Endothelial cell of umbilical vein (primary cell): ENCODE results near the gene RUBCN. TPM values are rescaled to one million over a fixed set of nuclear protein-coding genes. Genes with fewer than 3 reads are reported as not detected.

Source experiments
- BruUV-seq: library from RNA; stranded (reverse); fragments of 400-500 nt; replicated peaks from 2 replicates; lab custom pipeline; 2021; lab: Mats Ljungman, UMichigan
- CTCF ChIA-PET: fragments of 300-600, 350-600 bp; sonication (Branson Sonifier 250); formaldehyde crosslinking; loops from one replicate; lab custom pipeline; 2021; ENCODE audit warnings: antibody characterized with exemption, inconsistent platforms; lab: Charles Lee
- POLR2A ChIA-PET: fragments of 300-600, 350-600 bp; sonication (Branson Sonifier 250); formaldehyde crosslinking; loops from one replicate; lab custom pipeline; 2021; ENCODE audit warnings: antibody characterized with exemption, inconsistent platforms; lab: Charles Lee
- DNase-seq: peaks from one replicate; pipeline ENCODE4 v3.0.0-alpha.2; 2011; ENCODE audit warnings: low read depth, low spot score
- FAIRE-seq: peaks from 2 replicates; lab custom pipeline; 2011; peaks lifted over from hg19 to GRCh38; lab: Jason Lieb, UNC
- H2AFZ ChIP-seq: 2 replicates; pipeline ENCODE4 v1.6.0; 2012; ENCODE audit warnings: low read depth, low read length, control low read depth, inconsistent platforms
- H3K27ac ChIP-seq: 2 replicates; pipeline ENCODE4 v1.5.1; 2011; ENCODE audit warnings: low read depth, mild to moderate bottlenecking, control low read depth, low read length, moderate library complexity; ENCODE audit not compliant: insufficient read depth
- H3K27me3 ChIP-seq, 2 experiments: 2 replicates each; pipeline versions ENCODE4 v1.6.0 to v1.6.1; 2011; ENCODE audit warnings: low read length in 2 of 2, mixed read lengths in 1 of 2; ENCODE audit not compliant: control insufficient read depth in 2 of 2, insufficient read depth in 2 of 2
- H3K36me3 ChIP-seq, 2 experiments: 2 replicates in 1 of 2; 3 replicates in 1 of 2; pipeline ENCODE4 v1.5.1; 2011; ENCODE audit warnings: low read length in 2 of 2, mild to moderate bottlenecking in 1 of 2, moderate library complexity in 1 of 2; ENCODE audit not compliant: control insufficient read depth in 2 of 2, insufficient read depth in 2 of 2; ENCODE audit errors: extremely low read depth in 1 of 2
- H3K4me1 ChIP-seq: 3 replicates; pipeline ENCODE4 v1.5.1; 2011; ENCODE audit warnings: mild to moderate bottlenecking, low read length; ENCODE audit not compliant: control insufficient read depth, insufficient read depth; ENCODE audit errors: extremely low read depth
- H3K4me2 ChIP-seq: 2 replicates; pipeline ENCODE4 v1.6.1; 2011; ENCODE audit warnings: low read length, control low read depth, mixed read lengths; ENCODE audit not compliant: insufficient read depth
- H3K4me3 ChIP-seq, 3 experiments: fragments of 200-600 bp in 1 of 3; sonication (generic), shearing (Covaris generic) in 1 of 3; replicated peaks in 1 of 3; 2 replicates each; pipeline ENCODE4 v1.5.1; 2011 to 2016; ENCODE audit warnings: control low read depth in 3 of 3, low read length in 3 of 3, mild to moderate bottlenecking in 2 of 3, inconsistent platforms in 1 of 3, low read depth in 1 of 3, moderate library complexity in 1 of 3; ENCODE audit not compliant: insufficient read depth in 1 of 3
- H3K79me2 ChIP-seq: 2 replicates; pipeline ENCODE4 v1.6.0; 2012; ENCODE audit warnings: low read length, inconsistent platforms; ENCODE audit not compliant: control insufficient read depth, insufficient read depth
- H3K9ac ChIP-seq: replicated peaks from 2 replicates; pipeline ENCODE3; 2011; ENCODE audit warnings: low read length, control low read depth; ENCODE audit not compliant: insufficient read depth; ENCODE audit errors: extremely low read depth
- H3K9me1 ChIP-seq: replicated peaks from 3 replicates; pipeline ENCODE4 v1.6.0; 2011; ENCODE audit warnings: mild to moderate bottlenecking, low read length; ENCODE audit not compliant: control insufficient read depth, insufficient read depth; ENCODE audit errors: extremely low read depth
- H3K9me3 ChIP-seq: replicated peaks from 2 replicates; pipeline ENCODE4 v1.5.1; 2012; ENCODE audit warnings: low read length, inconsistent platforms; ENCODE audit not compliant: control insufficient read depth, insufficient read depth
- H4K20me1 ChIP-seq: replicated peaks from 2 replicates; pipeline ENCODE3; 2011; ENCODE audit warnings: mild to moderate bottlenecking, low read length; ENCODE audit not compliant: control insufficient read depth, insufficient read depth; ENCODE audit errors: extremely low read depth
- CTCF ChIP-seq, 2 donors: IDR thresholded peaks; 1 replicate in 1 of 2; 2 replicates in 1 of 2; pipeline ENCODE4 v1.5.1; 2011; ENCODE audit warnings: low read length in 2 of 2, mild to moderate bottlenecking in 2 of 2, moderate library complexity in 2 of 2, control low read depth in 1 of 2, inconsistent platforms in 1 of 2, low read depth in 1 of 2; ENCODE audit not compliant: insufficient read depth in 1 of 2; ENCODE audit errors: extremely low read depth in 1 of 2
- EZH2 ChIP-seq: IDR thresholded peaks from 2 replicates; pipeline ENCODE4 v1.6.1; 2012; ENCODE audit warnings: borderline replicate concordance, low read depth, mild to moderate bottlenecking, moderate library complexity, low read length, inconsistent platforms; ENCODE audit not compliant: severe bottlenecking
- FOS ChIP-seq: IDR thresholded peaks from 2 replicates; pipeline ENCODE4 v1.6.1; 2011; ENCODE audit warnings: mild to moderate bottlenecking, low read length, moderate library complexity, borderline replicate concordance; ENCODE audit not compliant: insufficient read depth
- GATA2 ChIP-seq: IDR thresholded peaks from 2 replicates; pipeline ENCODE4 v1.7.0; 2011; ENCODE audit warnings: low read depth, mild to moderate bottlenecking, moderate library complexity, mixed read lengths, low read length; ENCODE audit not compliant: insufficient read length, insufficient read depth
- JUN ChIP-seq: IDR thresholded peaks from 2 replicates; pipeline ENCODE4 v1.6.1; 2011; ENCODE audit warnings: borderline replicate concordance, low read depth; ENCODE audit not compliant: insufficient read length, insufficient read depth
- MAX ChIP-seq: IDR thresholded peaks from 2 replicates; pipeline ENCODE4 v1.6.1; 2011; ENCODE audit not compliant: insufficient read depth, insufficient read length
- MYC ChIP-seq: IDR thresholded peaks from one replicate; pipeline ENCODE4 v1.6.1; 2011; ENCODE audit warnings: mild to moderate bottlenecking, low read depth, low read length
- POLR2A ChIP-seq: IDR thresholded peaks from 2 replicates; pipeline ENCODE4 v1.6.1; 2012; ENCODE audit warnings: low read depth, mild to moderate bottlenecking, control low read depth, low read length
- POLR2AphosphoS5 ChIP-seq: IDR thresholded peaks from 2 replicates; pipeline ENCODE4 v1.6.1; 2012; ENCODE audit warnings: low read depth, mild to moderate bottlenecking, control low read depth, low read length, moderate library complexity; ENCODE audit not compliant: insufficient read depth
- dilution Hi-C: fragments of 300-500 bp; cut with MboI; formaldehyde crosslinking; loops from one replicate; pipeline ENCODE4 v1.15.0; 2019; ENCODE audit warnings: low sequenced_read_pairs; ENCODE audit not compliant: extremely low pct_ligation_motif_present
- intact Hi-C: fragments of 100-400 bp; cut with micrococcal nuclease; formaldehyde crosslinking; loops from one replicate; pipeline ENCODE4 v1.10.0; 2022
- polyA plus RNA-seq, 4 experiments: library from polyadenylated mRNA; depleted of rRNA in 3 of 4; stranded (reverse) in 3 of 4; unstranded in 1 of 4; fragments of >200 nt; gene quantifications; 2 replicates each; pipeline versions ENCODE4 v1.2.1 to v1.2.3, GENCODE V29; 2011 to 2012; ENCODE audit warnings: missing spikeins in 1 of 4
- total RNA-seq: library from RNA; stranded (reverse); gene quantifications from 2 replicates; pipeline ENCODE4 v1.2.3, GENCODE V29; 2021

RUBCN gene
- total and polyA plus RNA-seq, 2 donors (not counting 3 experiments of a cell fraction or from before 2014, with no cell fraction given), result 15.0 to 25.8 TPM

DNA sequence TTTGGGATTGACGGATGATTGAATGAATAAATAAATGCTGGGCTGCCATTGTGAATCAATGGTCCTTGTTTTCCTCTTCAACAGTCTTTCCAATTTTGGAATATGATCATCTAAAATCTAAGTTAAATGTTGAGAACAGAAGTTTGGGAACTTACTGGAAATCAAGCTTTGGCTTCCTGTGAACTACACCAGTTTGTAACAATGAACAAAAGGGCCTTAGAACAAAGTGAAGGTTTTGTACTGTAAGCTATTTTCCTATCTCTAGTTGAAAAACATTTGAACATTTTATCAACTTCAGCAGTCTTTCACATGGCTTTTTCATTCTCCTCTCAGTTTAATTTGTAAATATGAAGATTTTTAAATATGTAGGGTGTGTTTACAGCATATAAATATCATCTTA is 66.3 kb downstream of the RUBCN start:
- intact Hi-C loops, result no loop called here

More for the DNA sequence above, 66.3 kb downstream of the RUBCN start:
- Histone ChIP-seq H3K9me1 (no peaks in the 10 kb centered on the region), H3K9ac (no peak overlapping the region), H3K27ac (no peak overlapping the region), H3K9me3 (no peaks in the 10 kb centered on the region), H3K79me2 (no peaks in the 10 kb centered on the region), H3K4me3 (no peak overlapping the region), H3K4me1 (no peaks in the 10 kb centered on the region), H2AFZ (no peak overlapping the region), H4K20me1 (no peaks in the 10 kb centered on the region), H3K36me3 (peaks cover 0 to 3% of the 10 kb centered on the region in 2 experiments), H3K27me3 (no peaks in the 10 kb centered on the region), H3K4me2 (no peak overlapping the region)
- ChIA-PET CTCF (interaction anchor here (2.0 kb wide), 1 partner anchor 71 kb away, joined by 9 read pairs; no protein-coding TSS in a partner anchor), POLR2A (no interaction called here)
- dilution Hi-C loops, result no loop called here
- DNase-seq, result no peak
- FAIRE-seq, result no peak
- BruUV-seq, result no TSS peak
- TF ChIP-seq POLR2A, result no peak
- no peak for TF ChIP-seq POLR2AphosphoS5
- TF ChIP-seq JUN, result no peak
- TF ChIP-seq GATA2, result no peak
- TF ChIP-seq EZH2, result no peak
- TF ChIP-seq FOS, result no peak
- no peak for TF ChIP-seq MAX
- no peak for TF ChIP-seq MYC
- TF ChIP-seq CTCF (IDR thresholded peaks at IDR 0.05; ENCODE audit: extremely low read depth in 1 of 2, insufficient read depth in 1 of 2, low read depth in 1 of 2, low read length in 2 of 2), result no peak
